H1 (cell line): Measurements from ENCODE around the gene ELAVL2. TPM values are rescaled to one million over a fixed set of nuclear protein-coding genes. Genes with fewer than 3 reads are reported as not detected.

Experiments
- CTCF ChIA-PET: fragments of 300-600 bp; sonication (Branson Sonifier 250); formaldehyde crosslinking; loops from one replicate; lab custom pipeline; 2021; ENCODE audit not compliant: partially characterized antibody; lab: Charles Lee
- POLR2A ChIA-PET: fragments of 300-600 bp; sonication (Branson Sonifier 250); formaldehyde crosslinking; loops from one replicate; lab custom pipeline; 2021; ENCODE audit warnings: inconsistent platforms; ENCODE audit not compliant: partially characterized antibody; lab: Charles Lee
- DNase-seq, 2 experiments: peaks; one replicate each; pipeline versions ENCODE4 v3.0.0 to v3.0.0-alpha.2; 2010 to 2022; ENCODE audit warnings: low spot score in 2 of 2, low read depth in 1 of 2, mixed read lengths in 1 of 2
- FAIRE-seq: peaks from 2 replicates; lab custom pipeline; 2011; peaks lifted over from hg19 to GRCh38; lab: Jason Lieb, UNC
- H2AFZ ChIP-seq: 2 replicates; pipeline ENCODE4 v1.8.1; 2012; ENCODE audit warnings: low read length, inconsistent platforms
- H2AK5ac ChIP-seq: 2 replicates; pipeline ENCODE4 v1.6.1; 2013; ENCODE audit warnings: low read depth, low read length
- H2BK120ac ChIP-seq: replicated peaks from 2 replicates; pipeline ENCODE3; 2013; ENCODE audit warnings: low read depth, low read length, inconsistent platforms
- H2BK12ac ChIP-seq: 2 replicates; pipeline ENCODE4 v1.6.1; 2013; ENCODE audit warnings: low read depth, low read length
- H2BK15ac ChIP-seq: 2 replicates; pipeline ENCODE4 v1.6.1; 2013; ENCODE audit warnings: low read length
- H2BK20ac ChIP-seq: 2 replicates; pipeline ENCODE4 v1.6.1; 2013; ENCODE audit warnings: low read length
- H2BK5ac ChIP-seq: 2 replicates; pipeline ENCODE4 v1.6.1; 2013; ENCODE audit warnings: low read depth, low read length
- H3K14ac ChIP-seq: 2 replicates; pipeline ENCODE4 v1.6.1; 2013; ENCODE audit warnings: inconsistent platforms; ENCODE audit not compliant: insufficient read length
- H3K18ac ChIP-seq: 2 replicates; pipeline ENCODE4 v1.6.1; 2013; ENCODE audit warnings: low read length; ENCODE audit errors: extremely low read depth
- H3K23ac ChIP-seq: 2 replicates; pipeline ENCODE4 v1.6.1; 2013; ENCODE audit warnings: inconsistent platforms; ENCODE audit not compliant: insufficient read length
- H3K23me2 ChIP-seq: 2 replicates; pipeline ENCODE4 v1.6.1; 2013; ENCODE audit warnings: low read depth, low read length
- H3K27ac ChIP-seq: 2 replicates; pipeline ENCODE4 v1.6.1; 2011; ENCODE audit warnings: low read depth, low read length, inconsistent platforms
- H3K27me3 ChIP-seq, 4 experiments: replicated peaks in 1 of 4; 1 replicate in 1 of 4; 2 replicates in 3 of 4; pipeline versions ENCODE4 v1.6.1 to v1.8.1; 2011 to 2013; ENCODE audit warnings: low read length in 3 of 4, mild to moderate bottlenecking in 3 of 4, inconsistent platforms in 2 of 4, mixed read lengths in 2 of 4, moderate library complexity in 1 of 4; ENCODE audit not compliant: control insufficient read depth in 3 of 4, insufficient read depth in 3 of 4; ENCODE audit errors: extremely low read depth in 1 of 4
- H3K36me3 ChIP-seq, 4 experiments: 2 replicates each; pipeline versions ENCODE4 v1.6.1 to v1.8.1; 2011 to 2013; ENCODE audit warnings: mild to moderate bottlenecking in 4 of 4, low read length in 3 of 4, moderate library complexity in 2 of 4, control low read depth in 1 of 4, inconsistent platforms in 1 of 4; ENCODE audit not compliant: insufficient read depth in 4 of 4, control insufficient read depth in 2 of 4
- H3K4ac ChIP-seq: replicated peaks from 2 replicates; pipeline ENCODE3; 2013; ENCODE audit warnings: low read length, low read depth, mixed read lengths, inconsistent platforms; ENCODE audit not compliant: insufficient read length
- H3K4me1 ChIP-seq, 4 experiments: replicated peaks in 1 of 4; 1 replicate in 1 of 4; 2 replicates in 3 of 4; pipeline versions ENCODE4 v1.6.1 to v1.8.1; 2011 to 2013; ENCODE audit warnings: low read length in 3 of 4, inconsistent platforms in 2 of 4, mixed read lengths in 1 of 4; ENCODE audit not compliant: insufficient read depth in 4 of 4, control insufficient read depth in 3 of 4
- H3K4me2 ChIP-seq, 2 experiments: 2 replicates each; pipeline versions ENCODE4 v1.6.1 to v1.8.1; 2011 to 2013; ENCODE audit warnings: low read depth in 2 of 2, low read length in 2 of 2, control low read depth in 1 of 2, inconsistent platforms in 1 of 2, mild to moderate bottlenecking in 1 of 2; ENCODE audit not compliant: insufficient read depth in 1 of 2
- H3K4me3 ChIP-seq, 4 experiments: fragments of 200-600, 300-600 bp in 1 of 4; sonication (generic), shearing (Covaris generic), sonication (Bioruptor Twin) in 1 of 4; 2 replicates each; pipeline versions ENCODE4 v1.5.1 to v1.8.1; 2011 to 2016; ENCODE audit warnings: low read length in 4 of 4, low read depth in 3 of 4, control low read depth in 2 of 4, inconsistent platforms in 2 of 4, mild to moderate bottlenecking in 2 of 4, mixed read lengths in 1 of 4, moderate library complexity in 1 of 4; ENCODE audit not compliant: insufficient read depth in 2 of 4; ENCODE audit errors: extremely low read depth in 1 of 4
- H3K56ac ChIP-seq: replicated peaks from 2 replicates; pipeline ENCODE3; 2013; ENCODE audit warnings: low read depth, mild to moderate bottlenecking, mixed read lengths, low read length, inconsistent platforms; ENCODE audit not compliant: insufficient read length
- H3K79me1 ChIP-seq: 2 replicates; pipeline ENCODE4 v1.6.1; 2013; ENCODE audit warnings: low read depth, low read length, control low read depth
- H3K79me2 ChIP-seq, 2 experiments: 2 replicates each; pipeline versions ENCODE4 v1.6.1 to v1.8.1; 2012 to 2013; ENCODE audit warnings: low read length in 2 of 2, mild to moderate bottlenecking in 2 of 2, inconsistent platforms in 1 of 2; ENCODE audit not compliant: insufficient read depth in 2 of 2, control insufficient read depth in 1 of 2
- H3K9ac ChIP-seq, 4 experiments: replicated peaks in 1 of 4; 1 replicate in 1 of 4; 2 replicates in 3 of 4; pipeline versions ENCODE4 v1.6.1 to v1.8.1; 2011 to 2013; ENCODE audit warnings: low read depth in 3 of 4, low read length in 3 of 4, control low read depth in 2 of 4, mild to moderate bottlenecking in 2 of 4, moderate library complexity in 2 of 4, inconsistent platforms in 1 of 4; ENCODE audit errors: extremely low read depth in 1 of 4
- H3K9me3 ChIP-seq, 2 experiments: 2 replicates each; pipeline versions ENCODE4 v1.6.1 to v1.8.1; 2012 to 2013; ENCODE audit warnings: mild to moderate bottlenecking in 2 of 2, moderate library complexity in 2 of 2, control low read depth in 1 of 2, inconsistent platforms in 1 of 2, low read depth in 1 of 2, low read length in 1 of 2, mixed read lengths in 1 of 2; ENCODE audit not compliant: insufficient read depth in 2 of 2
- H4K20me1 ChIP-seq, 2 experiments: replicated peaks in 1 of 2; 2 replicates each; pipeline versions ENCODE3 to v1.8.1; 2011 to 2013; ENCODE audit warnings: inconsistent platforms in 2 of 2, low read length in 2 of 2, mild to moderate bottlenecking in 1 of 2; ENCODE audit not compliant: insufficient read depth in 2 of 2, control insufficient read depth in 1 of 2
- H4K5ac ChIP-seq: 2 replicates; pipeline ENCODE4 v1.6.1; 2013; ENCODE audit warnings: low read length, low read depth, mixed read lengths, inconsistent platforms; ENCODE audit not compliant: insufficient read length
- H4K8ac ChIP-seq: 2 replicates; pipeline ENCODE4 v1.8.0; 2013; ENCODE audit warnings: mild to moderate bottlenecking, moderate library complexity, low read length, inconsistent platforms; ENCODE audit not compliant: insufficient read depth; ENCODE audit errors: extremely low read depth
- H4K91ac ChIP-seq: replicated peaks from 2 replicates; pipeline ENCODE3; 2013; ENCODE audit warnings: low read length, mixed read lengths, inconsistent platforms; ENCODE audit not compliant: insufficient read length
- ASH2L ChIP-seq: fragments of 200-600, 300-600 bp; sonication (generic); IDR thresholded peaks from one replicate; pipeline ENCODE4 v1.7.1; 2017; ENCODE audit warnings: low read length
- BCL11A ChIP-seq, 2 experiments: IDR thresholded peaks; one replicate each; pipeline ENCODE4 v1.6.1; 2011; ENCODE audit warnings: low read depth in 2 of 2, low read length in 2 of 2, mild to moderate bottlenecking in 2 of 2
- CBX5 ChIP-seq: fragments of 300-800, 300-1000 bp; sonication (generic); IDR thresholded peaks from 2 replicates; pipeline ENCODE4 v1.7.1; 2016; ENCODE audit warnings: antibody characterized with exemption, low read length, low read depth
- CEBPB ChIP-seq: IDR thresholded peaks from 2 replicates; pipeline ENCODE4 v1.6.1; 2012; ENCODE audit warnings: low read depth, low read length
- KDM1A ChIP-seq: fragments of 200-600, 300-600 bp; sonication (generic); IDR thresholded peaks from 2 replicates; pipeline ENCODE4 v1.7.1; 2016; ENCODE audit warnings: mild to moderate bottlenecking, low read length, borderline replicate concordance
- polyA plus RNA-seq, 7 experiments: library from polyadenylated mRNA; depleted of rRNA in 3 of 7; stranded (reverse) in 5 of 7; unstranded in 2 of 7; fragments of >200 nt in 5 of 7; fragments of 200-250 nt in 2 of 7; gene quantifications; 1 replicate in 5 of 7; 2 replicates in 1 of 7; 4 replicates in 1 of 7; pipeline versions ENCODE4 v1.2.1 to v1.2.3, GENCODE V29; 2011 to 2013; ENCODE audit warnings: missing spikeins in 2 of 7, mixed read lengths in 2 of 7
- total RNA-seq: library from RNA; stranded (reverse); fragmentation: NEBNext Ultra II Directional; extraction: Animal tissue kit (Norgen Biotek cat#: 25700); gene quantifications from 2 replicates; pipeline ENCODE4 v1.2.1, GENCODE V29; 2021

ELAVL2 gene
- total and polyA plus RNA-seq, 2 of the 8 experiments (the other 6 are each of a cell fraction or from before 2014, with no cell fraction given), result 4.9 to 21.9 TPM

DNA sequence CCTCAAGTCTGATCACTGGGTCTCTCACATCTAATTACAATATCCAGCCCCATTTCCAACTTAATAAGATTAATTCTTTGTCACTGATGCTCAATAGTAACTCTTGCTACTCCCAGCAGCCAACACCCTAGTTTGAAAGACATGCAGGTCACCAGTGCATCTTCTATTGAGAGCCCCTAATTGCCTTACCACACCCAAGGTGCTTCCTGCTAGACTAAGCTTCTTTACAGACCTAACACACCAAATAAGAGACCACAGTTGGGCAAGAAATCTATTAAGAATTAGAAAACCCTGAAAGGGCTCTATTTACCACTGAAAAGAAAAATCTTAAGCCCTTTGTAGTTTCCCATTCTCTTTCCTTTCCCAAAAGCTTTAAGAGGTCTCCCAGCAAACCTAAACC lies 26.5 kb downstream of the ELAVL2 start:
- Histone ChIP-seq H3K56ac (no peak overlapping the region), H3K9ac (no peak overlapping the region), H3K9me3 (no peaks in the 10 kb centered on the region), H3K23ac (no peak overlapping the region), H3K79me1 (peaks cover 2% of the 10 kb centered on the region; the same call in 1 of the 2 replicates), H3K4me1 (peaks cover 0 to 19% (median 11%) of the 10 kb centered on the region in 4 experiments; a peak in 5 of 7 replicates), H2BK15ac (no peak overlapping the region), H3K18ac (no peak overlapping the region), H3K27ac (no peak overlapping the region), H2BK20ac (no peak overlapping the region), H2BK12ac (no peak overlapping the region), H3K4me2 (no peak overlapping the region), H3K27me3 (no peaks in the 10 kb centered on the region), H3K23me2 (no peaks in the 10 kb centered on the region), H2BK5ac (no peak overlapping the region), H4K5ac (no peak overlapping the region), H4K91ac (no peak overlapping the region), H3K14ac (no peak overlapping the region), H2AFZ (no peak overlapping the region), H2BK120ac (no peak overlapping the region), H3K4ac (no peak overlapping the region), H3K79me2 (peaks cover 0 to 100% of the 10 kb centered on the region in 2 experiments; a peak in 3 of 4 replicates), H2AK5ac (no peak overlapping the region), H4K20me1 (peaks cover 4 to 6% of the 10 kb centered on the region in 2 experiments), H4K8ac (no peak overlapping the region), H3K4me3 (no peak overlapping the region), H3K36me3 (no peaks in the 10 kb centered on the region)
- ChIA-PET POLR2A (interaction anchor here (1.0 to 1.1 kb wide), 2 partner anchors 10 to 20 kb away, joined by 3 to 4 read pairs; no protein-coding TSS in a partner anchor), CTCF (interaction anchor here (0.6 to 1.0 kb wide), 3 partner anchors 15 to 64 kb away, joined by 3 read pairs; no protein-coding TSS in a partner anchor)
- no peak for TF ChIP-seq ASH2L
- no peak for TF ChIP-seq KDM1A
- TF ChIP-seq BCL11A (IDR thresholded peaks at IDR 0.05; ENCODE audit: low read depth in 2 of 2, low read length in 2 of 2), result no peak
- no peak for TF ChIP-seq CEBPB
- no peak for TF ChIP-seq CBX5
- FAIRE-seq, result no peak
- DNase-seq, result no peak
